Neural progenitor cell (in vitro differentiated cells): ENCODE data around the gene PEPD. TPM values are rescaled to one million over a fixed set of nuclear protein-coding genes. Genes with fewer than 3 reads are reported as not detected.

Experiments
- DNase-seq: peaks from one replicate; pipeline ENCODE4 v3.0.0-alpha.2; 2016; ENCODE audit warnings: low spot score
- H2AFZ ChIP-seq: fragments of 200-600 bp; sonication (generic); replicated peaks from 2 replicates; pipeline ENCODE4 v1.6.1; 2016; ENCODE audit warnings: antibody characterized with exemption
- H3F3A ChIP-seq: fragments of 200-600 bp; sonication (generic); 2 replicates; pipeline ENCODE4 v1.6.1; 2016; ENCODE audit warnings: antibody characterized with exemption, low read depth
- H3K27ac ChIP-seq: fragments of 200-600 bp; sonication (generic); 2 replicates; pipeline ENCODE4 v1.5.1; 2016; ENCODE audit warnings: mild to moderate bottlenecking
- H3K27me3 ChIP-seq: fragments of 200-600 bp; sonication (generic); 2 replicates; pipeline ENCODE4 v1.6.1; 2016; ENCODE audit warnings: mild to moderate bottlenecking, moderate library complexity
- H3K36me3 ChIP-seq: fragments of 200-600 bp; sonication (generic); 2 replicates; pipeline ENCODE4 v1.5.1; 2016
- H3K4me1 ChIP-seq: fragments of 200-600 bp; sonication (generic); 2 replicates; pipeline ENCODE4 v1.6.1; 2016; ENCODE audit warnings: mixed run types
- H3K4me2 ChIP-seq: fragments of 200-600 bp; sonication (generic); 2 replicates; pipeline ENCODE4 v1.6.1; 2016
- H3K4me3 ChIP-seq: fragments of 200-600 bp; sonication (generic); 2 replicates; pipeline ENCODE4 v1.5.1; 2016
- H3K79me2 ChIP-seq: fragments of 200-600 bp; sonication (generic); 2 replicates; pipeline ENCODE4 v1.6.1; 2016; ENCODE audit warnings: low read depth
- H3K9ac ChIP-seq: fragments of 200-600 bp; sonication (generic); 2 replicates; pipeline ENCODE4 v1.6.1; 2016
- H3K9me3 ChIP-seq: fragments of 200-600 bp; sonication (generic); 2 replicates; pipeline ENCODE4 v1.5.1; 2016; ENCODE audit warnings: low read depth
- H4K20me1 ChIP-seq: fragments of 200-600 bp; sonication (generic); 2 replicates; pipeline ENCODE4 v1.6.1; 2016; ENCODE audit warnings: low read depth
- H3K27ac Mint-ChIP-seq: 3 replicates; pipeline ENCODE4 v1.8.0; 2021; ENCODE audit warnings: mixed read lengths
- H3K27me3 Mint-ChIP-seq: 2 replicates; pipeline ENCODE4 v1.8.0; 2022; ENCODE audit warnings: low read depth, mild to moderate bottlenecking, inconsistent platforms, moderate library complexity, mixed read lengths; ENCODE audit not compliant: insufficient read depth
- H3K36me3 Mint-ChIP-seq: 3 replicates; pipeline ENCODE4 v1.8.0; 2021; ENCODE audit warnings: mixed read lengths
- H3K4me1 Mint-ChIP-seq: 3 replicates; pipeline ENCODE4 v1.8.0; 2021; ENCODE audit warnings: mixed read lengths
- H3K4me3 Mint-ChIP-seq: 3 replicates; pipeline ENCODE4 v1.8.0; 2021; ENCODE audit warnings: mild to moderate bottlenecking, moderate library complexity, mixed read lengths
- H3K9me3 Mint-ChIP-seq: 3 replicates; pipeline ENCODE4 v1.8.0; 2020; ENCODE audit warnings: mixed read lengths
- CTCF ChIP-seq: fragments of 200-600 bp; sonication (generic); IDR thresholded peaks from 2 replicates; pipeline ENCODE4 v1.5.1; 2017; ENCODE audit warnings: antibody characterized with exemption, mild to moderate bottlenecking
- EZH2 ChIP-seq: fragments of 200-600 bp; sonication (generic); IDR thresholded peaks from 2 replicates; pipeline ENCODE4 v1.6.1; 2017; ENCODE audit warnings: antibody characterized with exemption, mild to moderate bottlenecking, moderate library complexity
- EZH2phosphoT487 ChIP-seq: fragments of 200-600 bp; sonication (generic); IDR thresholded peaks from 2 replicates; pipeline ENCODE4 v1.6.1; 2017; ENCODE audit warnings: antibody characterized with exemption
- total RNA-seq: library from RNA; depleted of rRNA; stranded (reverse); fragments of >200 nt; gene quantifications from 2 replicates; pipeline ENCODE4 v1.2.3, GENCODE V29; 2015; ENCODE audit warnings: low replicate concordance

Gene PEPD
- total RNA-seq, 1 donor from 2014 or later, result 47.0 TPM

GRCh38 chr19:33410915-33411401, 110.6 kb downstream of the PEPD start:
- Mint-ChIP-seq H3K36me3 (no peaks in the 10 kb centered on the region), H3K27me3 (peaks cover 2% of the 10 kb centered on the region), H3K4me3 (no peak overlapping the region), H3K9me3 (no peaks in the 10 kb centered on the region), H3K4me1 (peaks cover 9% of the 10 kb centered on the region), H3K27ac (no peak overlapping the region)
- no peak overlapping the region for H2AFZ ChIP-seq
- H3K27me3 ChIP-seq, result no peaks in the 10 kb centered on the region
- no peak for TF ChIP-seq CTCF
- TF ChIP-seq EZH2, result no peak
- TF ChIP-seq EZH2phosphoT487, result no peak
- H3K9me3 ChIP-seq, result no peaks in the 10 kb centered on the region
- no peaks in the 10 kb centered on the region for H4K20me1 ChIP-seq
- H3K79me2 ChIP-seq, result no peaks in the 10 kb centered on the region
- peaks cover 4% of the 10 kb centered on the region for H3K4me1 ChIP-seq
- H3K4me3 ChIP-seq, result no peak overlapping the region
- no peak overlapping the region for H3K4me2 ChIP-seq
- no peaks in the 10 kb centered on the region for H3F3A ChIP-seq
- DNase-seq, result no peak
- no peak overlapping the region for H3K9ac ChIP-seq
- no peak overlapping the region for H3K27ac ChIP-seq
- H3K36me3 ChIP-seq, result no peaks in the 10 kb centered on the region

GRCh38 chr19:33409906-33410685, 111.5 kb downstream of the PEPD start:
- no peaks in the 10 kb centered on the region for H3K9me3 ChIP-seq
- Mint-ChIP-seq H3K27me3 (no peaks in the 10 kb centered on the region), H3K36me3 (no peaks in the 10 kb centered on the region), H3K9me3 (no peaks in the 10 kb centered on the region), H3K4me1 (peaks cover 9% of the 10 kb centered on the region), H3K27ac (no peak overlapping the region), H3K4me3 (no peak overlapping the region)
- no peak overlapping the region for H3K27ac ChIP-seq
- H3F3A ChIP-seq, result no peaks in the 10 kb centered on the region
- no peak for TF ChIP-seq EZH2phosphoT487
- no peak for TF ChIP-seq CTCF
- TF ChIP-seq EZH2, result no peak
- H3K79me2 ChIP-seq, result no peaks in the 10 kb centered on the region
- H3K4me3 ChIP-seq, result no peak overlapping the region
- H3K4me1 ChIP-seq, result peaks cover 4% of the 10 kb centered on the region
- no peaks in the 10 kb centered on the region for H3K36me3 ChIP-seq
- H2AFZ ChIP-seq, result no peak overlapping the region
- no peaks in the 10 kb centered on the region for H3K27me3 ChIP-seq
- no peak overlapping the region for H3K4me2 ChIP-seq
- H4K20me1 ChIP-seq, result no peaks in the 10 kb centered on the region
- no peak overlapping the region for H3K9ac ChIP-seq
- no peak for DNase-seq

- H3K9me3 Mint-ChIP-seq, result no peaks in the 10 kb centered on the region
- no peak for TF ChIP-seq CTCF
- TF ChIP-seq EZH2phosphoT487, result no peak
- TF ChIP-seq EZH2, result no peak
- Histone ChIP-seq H3K9ac (no peak overlapping the region), H2AFZ (no peak overlapping the region), H3K4me3 (no peak overlapping the region), H3K4me2 (no peak overlapping the region), H3K4me1 (peaks cover 4% of the 10 kb centered on the region), H3K9me3 (no peaks in the 10 kb centered on the region), H4K20me1 (no peaks in the 10 kb centered on the region), H3K79me2 (no peaks in the 10 kb centered on the region), H3K27me3 (no peaks in the 10 kb centered on the region), H3K27ac (no peak overlapping the region), H3F3A (no peaks in the 10 kb centered on the region), H3K36me3 (no peaks in the 10 kb centered on the region)
- no peak for DNase-seq
- H3K4me1 Mint-ChIP-seq, result peaks cover 9% of the 10 kb centered on the region
- H3K27ac Mint-ChIP-seq, result no peak overlapping the region
- no peak overlapping the region for H3K4me3 Mint-ChIP-seq
- H3K36me3 Mint-ChIP-seq, result no peaks in the 10 kb centered on the region
- peaks cover 4% of the 10 kb centered on the region for H3K27me3 Mint-ChIP-seq
Observed at GRCh38 chr19:33408538-33409434, 112.8 kb downstream of the PEPD start.
